SK-MEL-5 (cell line): ENCODE measurements around the gene ANGPTL4. TPM values are rescaled to one million over a fixed set of nuclear protein-coding genes. Genes with fewer than 3 reads are reported as not detected.
"Not testable (repeated sequence)": the region's sequence is repeated elsewhere in the genome, so short reads cannot be mapped to it uniquely, and the experiment has no call there.

ENCODE experiments used
- DNase-seq: peaks from one replicate; pipeline ENCODE4 v3.0.0-alpha.2; 2016; ENCODE audit warnings: low read depth, low spot score
- in situ Hi-C: cut with HindIII; loops from 2 replicates; pipeline ENCODE4 v1.10.0; 2016; ENCODE audit warnings: low sequenced_read_pairs, high pct_unique_total_duplicates, low pct_unique_long_range_greater_than_20kb
- polyA plus RNA-seq, 2 experiments: library from polyadenylated mRNA; depleted of rRNA; stranded (reverse); fragments of >200 nt; gene quantifications; 2 replicates each; pipeline ENCODE4 v1.2.3, GENCODE V29; 2015
- total RNA-seq: library from RNA; depleted of rRNA; stranded (reverse); fragments of >200 nt; shearing (Covaris generic); gene quantifications from 2 replicates; pipeline ENCODE4 v1.2.3, GENCODE V29; 2014; rRNA removed

ANGPTL4 gene
- 0.45 TPM in 1 of 2 replicates, not detected in the other for total RNA-seq
- 1.2 TPM in 1 of 2 replicates, not detected in the other for polyA plus RNA-seq (2015; cell fraction: cytosol; rRNA removed)
- polyA plus RNA-seq (2015; cell fraction: nucleus; rRNA removed) = not detected in 2 replicates

- DNase-seq = no peak
- in situ Hi-C loops = no loop called here
Observed at GRCh38 chr19:8363803-8364771, at the start of gene ANGPTL4. ANGPTL4 (plus strand) TSS chr19:8364155; CDS start chr19:8364322, 167 bp downstream.

GRCh38 chr19:8314981-8315640 lies 48.8 kb upstream of the ANGPTL4 start:
- in situ Hi-C loops, DNase-seq: not testable (repeated sequence)

- in situ Hi-C loops = no loop called here
- no peak for DNase-seq
Observed at GRCh38 chr19:8316351-8317125, 47.4 kb upstream of the ANGPTL4 start.

GRCh38 chr19:8318835-8319234 lies 45.1 kb upstream of the ANGPTL4 start:
- in situ Hi-C loops, DNase-seq: not testable (repeated sequence)

GRCh38 chr19:8319807-8320520 lies 44.0 kb upstream of the ANGPTL4 start:
- in situ Hi-C loops = no loop called here
- no peak for DNase-seq

GRCh38 chr19:8320564-8321066 lies 43.3 kb upstream of the ANGPTL4 start:
- in situ Hi-C loops = no loop called here
- DNase-seq = no peak

GRCh38 chr19:8321067-8321985 lies 42.6 kb upstream of the ANGPTL4 start, which contains the start of the genes NDUFA7 and RPS28:
NDUFA7 (minus strand) TSS chr19:8321375; CDS start chr19:8321358, 17 bp downstream.
RPS28 (plus strand) TSS chr19:8321496; CDS start chr19:8321531, 35 bp downstream.
- peak; percentile 90 for DNase-seq
- in situ Hi-C loops = no loop called here

GRCh38 chr19:8321986-8322637 lies 41.8 kb upstream of the ANGPTL4 start:
- no peak for DNase-seq
- in situ Hi-C loops = no loop called here

GRCh38 chr19:8322638-8322997 lies 41.3 kb upstream of the ANGPTL4 start:
- in situ Hi-C loops = no loop called here
- DNase-seq = no peak

GRCh38 chr19:8323781-8324185 lies 40.2 kb upstream of the ANGPTL4 start:
- no peak for DNase-seq
- in situ Hi-C loops = no loop called here

- DNase-seq = no peak
- in situ Hi-C loops = no loop called here
Observed at GRCh38 chr19:8324186-8325050, 39.5 kb upstream of the ANGPTL4 start.

GRCh38 chr19:8325454-8325853 lies 38.5 kb upstream of the ANGPTL4 start:
- no peak for DNase-seq
- in situ Hi-C loops = no loop called here

- in situ Hi-C loops = no loop called here
- DNase-seq = no peak
Observed at GRCh38 chr19:8329996-8330395, 34.0 kb upstream of the ANGPTL4 start.

GRCh38 chr19:8331263-8331845 lies 32.6 kb upstream of the ANGPTL4 start:
- DNase-seq = no peak
- in situ Hi-C loops = no loop called here
